ENCODE measurements around the gene CLEC10A. TPM values are rescaled to one million over a fixed set of nuclear protein-coding genes. Genes with fewer than 3 reads are reported as not detected.

The CLEC10A gene
- polyA plus RNA-seq, 3 donors: 1.2 to 1.9 (median 1.6) TPM

- DNase-seq (ENCODE audit: low read depth in 3 of 3, low spot score in 2 of 3): no peak
These were observed 37.4 kb downstream of the CLEC10A start for GRCh38 chr17:7042501-7043181.

GRCh38 chr17:7041607-7042500 lies 38.2 kb downstream of the CLEC10A start:
- no peak for DNase-seq (ENCODE audit: low read depth in 3 of 3, low spot score in 2 of 3)

- DNase-seq (ENCODE audit: low read depth in 3 of 3, low spot score in 2 of 3): no peak
These were observed 40.2 kb downstream of the CLEC10A start for GRCh38 chr17:7039832-7040231.

GRCh38 chr17:7038025-7038862 lies 41.8 kb downstream of the CLEC10A start:
- DNase-seq (ENCODE audit: low read depth in 3 of 3, low spot score in 2 of 3): no peak

- DNase-seq (ENCODE audit: low read depth in 3 of 3, low spot score in 2 of 3): peak in 2 of 3 donors; percentile 88 to 89
These were observed 44.3 kb downstream of the CLEC10A start, which contains the start of gene SLC16A13 for GRCh38 chr17:7035591-7036368. Gene SLC16A13 (plus strand): TSS chr17:7036015. CDS start chr17:7036383, 368 bp downstream.

- DNase-seq (ENCODE audit: low read depth in 3 of 3, low spot score in 2 of 3): no peak
These were observed 45.0 kb downstream of the CLEC10A start for GRCh38 chr17:7034955-7035590.

- DNase-seq (ENCODE audit: low read depth in 3 of 3, low spot score in 2 of 3): no peak
These were observed 50.4 kb downstream of the CLEC10A start for GRCh38 chr17:7029659-7030058.

- no peak for DNase-seq (ENCODE audit: low read depth in 3 of 3, low spot score in 2 of 3)
These were observed 51.0 kb downstream of the CLEC10A start for GRCh38 chr17:7029096-7029495.

GRCh38 chr17:7027335-7027734 lies 52.7 kb downstream of the CLEC10A start:
- DNase-seq (ENCODE audit: low read depth in 3 of 3, low spot score in 2 of 3): no peak

GRCh38 chr17:7026471-7027115 lies 53.5 kb downstream of the CLEC10A start:
- DNase-seq (ENCODE audit: low read depth in 3 of 3, low spot score in 2 of 3): no peak

GRCh38 chr17:7025245-7025644 lies 54.8 kb downstream of the CLEC10A start:
- no peak for DNase-seq (ENCODE audit: low read depth in 3 of 3, low spot score in 2 of 3)

Other genes starting within 250 kb of the CLEC10A start
- 1 to 10 TPM in 1 of 3 donors, under 1 TPM in 2; 0.93 to 1.2 (median 0.94) TPM for gene TEKT1, start 248.5 kb downstream of the CLEC10A start, polyA plus RNA-seq (ENCODE audit: insufficient read length in 3 of 3)
- gene ALOX12, start 84.2 kb downstream of the CLEC10A start, polyA plus RNA-seq (ENCODE audit: insufficient read length in 3 of 3): 1 to 10 TPM; 1.8 to 2.8 (median 2.1) TPM
- gene RNASEK, start 67.6 kb downstream of the CLEC10A start, polyA plus RNA-seq (ENCODE audit: insufficient read length in 3 of 3): 100 to 1,000 TPM; 162 to 188 (median 171) TPM
- 10 to 100 TPM; 25.3 to 27.7 (median 25.4) TPM for gene BCL6B, start 57.2 kb downstream of the CLEC10A start, polyA plus RNA-seq (ENCODE audit: insufficient read length in 3 of 3)
- gene SLC16A13, start 44.2 kb downstream of the CLEC10A start, polyA plus RNA-seq (ENCODE audit: insufficient read length in 3 of 3): 1 to 10 TPM; 2.4 to 3.3 (median 2.4) TPM
- gene SLC16A11, start 36.2 kb downstream of the CLEC10A start, polyA plus RNA-seq (ENCODE audit: insufficient read length in 3 of 3): under 1 TPM; 0.29 to 0.55 (median 0.34) TPM
- 1 to 10 TPM; 1.2 to 1.5 (median 1.4) TPM for gene ASGR2, start 34.6 kb upstream of the CLEC10A start, polyA plus RNA-seq (ENCODE audit: insufficient read length in 3 of 3)
- 1 to 10 TPM; 5.3 to 6.7 (median 5.7) TPM for gene ASGR1, start 99.1 kb upstream of the CLEC10A start, polyA plus RNA-seq (ENCODE audit: insufficient read length in 3 of 3)
- 10 to 100 TPM; 22.5 to 25.2 (median 22.8) TPM for gene DLG4, start 139.6 kb upstream of the CLEC10A start, polyA plus RNA-seq (ENCODE audit: insufficient read length in 3 of 3)
- 100 to 1,000 TPM; 371 to 476 (median 439) TPM for gene ACADVL, start 139.7 kb upstream of the CLEC10A start, polyA plus RNA-seq (ENCODE audit: insufficient read length in 3 of 3)
- 10 to 100 TPM; 44.4 to 52.4 (median 44.8) TPM for gene DVL2, start 154.3 kb upstream of the CLEC10A start, polyA plus RNA-seq (ENCODE audit: insufficient read length in 3 of 3)
- gene PHF23, start 159.2 kb upstream of the CLEC10A start, polyA plus RNA-seq (ENCODE audit: insufficient read length in 3 of 3): 10 to 100 TPM; 51.1 to 60.7 (median 53.7) TPM
- 100 to 1,000 TPM; 466 to 495 (median 468) TPM for gene GABARAP, start 162.2 kb upstream of the CLEC10A start, polyA plus RNA-seq (ENCODE audit: insufficient read length in 3 of 3)
- gene CTDNEP1, start 171.5 kb upstream of the CLEC10A start, polyA plus RNA-seq (ENCODE audit: insufficient read length in 3 of 3): 100 to 1,000 TPM; 142 to 144 (median 142) TPM
- gene ELP5, start 172.0 kb upstream of the CLEC10A start, polyA plus RNA-seq (ENCODE audit: insufficient read length in 3 of 3): 10 to 100 TPM; 48.1 to 53.1 (median 51.8) TPM
- gene CLDN7, start 182.2 kb upstream of the CLEC10A start, polyA plus RNA-seq (ENCODE audit: insufficient read length in 3 of 3): 10 to 100 TPM; 37.3 to 47.0 (median 46.1) TPM
- 1 to 10 TPM; 1.6 to 2.2 (median 2.0) TPM for gene SLC2A4, start 201.5 kb upstream of the CLEC10A start, polyA plus RNA-seq (ENCODE audit: insufficient read length in 3 of 3)
- 1 to 10 TPM; 1.8 to 3.1 (median 2.8) TPM for gene YBX2, start 214.4 kb upstream of the CLEC10A start, polyA plus RNA-seq (ENCODE audit: insufficient read length in 3 of 3)
- gene EIF5A, start 227.4 kb upstream of the CLEC10A start, polyA plus RNA-seq (ENCODE audit: insufficient read length in 3 of 3): 100 to 1,000 TPM; 280 to 329 (median 326) TPM
- 10 to 100 TPM; 85.8 to 96.1 (median 87.8) TPM for gene GPS2, start 235.1 kb upstream of the CLEC10A start, polyA plus RNA-seq (ENCODE audit: insufficient read length in 3 of 3)
- gene NEURL4, start 249.1 kb upstream of the CLEC10A start, polyA plus RNA-seq (ENCODE audit: insufficient read length in 3 of 3): 10 to 100 TPM; 23.4 to 27.7 (median 24.7) TPM